Breast epithelium (tissue), 3 donors: Measurements from ENCODE around the gene NAB2.

Source experiments
- CTCF ChIP-seq, 3 donors: fragments of 450-650 bp; IDR thresholded peaks; one replicate each; pipeline ENCODE4 v1.5.1; 2016 to 2017; ENCODE audit warnings: antibody characterized with exemption in 3 of 3, mild to moderate bottlenecking in 3 of 3, moderate library complexity in 3 of 3
- POLR2AphosphoS5 ChIP-seq, 3 donors: sonication (generic); formaldehyde crosslinking; IDR thresholded peaks; one replicate each; pipeline ENCODE4 v1.6.1; 2017; ENCODE audit warnings: antibody characterized with exemption in 3 of 3

GRCh38 chr12:57139796-57140649, 51.1 kb downstream of the NAB2 start:
- TF ChIP-seq CTCF (IDR thresholded peaks at IDR 0.05): no peak
- TF ChIP-seq POLR2AphosphoS5 (IDR thresholded peaks at IDR 0.05): peak in 1 of 3 donors; percentile 32
